NT2/D1 (cell line): ENCODE measurements around the gene TYMP.

Experiments used
- DNase-seq: peaks from one replicate; pipeline ENCODE4 v3.0.0-alpha.2; 2011; ENCODE audit warnings: low read depth, low spot score
- H3K27me3 ChIP-seq: 2 replicates; pipeline ENCODE4 v1.6.0; 2011; ENCODE audit warnings: mild to moderate bottlenecking; ENCODE audit not compliant: insufficient read length, insufficient read depth
- H3K36me3 ChIP-seq: 2 replicates; pipeline ENCODE4 v1.6.1; 2011; ENCODE audit warnings: mild to moderate bottlenecking, low read length, mixed read lengths; ENCODE audit not compliant: insufficient read depth, insufficient read length
- H3K4me1 ChIP-seq: 2 replicates; pipeline ENCODE4 v1.5.1; 2011; ENCODE audit not compliant: insufficient read depth, insufficient read length
- H3K4me3 ChIP-seq: 2 replicates; pipeline ENCODE4 v1.5.1; 2011; ENCODE audit warnings: low read depth; ENCODE audit not compliant: insufficient read length
- H3K9ac ChIP-seq: 2 replicates; pipeline ENCODE4 v1.6.0; 2011; ENCODE audit warnings: low read depth; ENCODE audit not compliant: insufficient read length
- H3K9me3 ChIP-seq: 2 replicates; pipeline ENCODE4 v1.5.1; 2011; ENCODE audit warnings: mild to moderate bottlenecking, low read length; ENCODE audit not compliant: insufficient read depth
- SUZ12 ChIP-seq: IDR thresholded peaks from 2 replicates; pipeline ENCODE4 v1.6.1; 2011; ENCODE audit not compliant: insufficient read length, insufficient read depth; ENCODE audit errors: extremely low read depth
- YY1 ChIP-seq: IDR thresholded peaks from 2 replicates; pipeline ENCODE4 v1.6.1; 2011; ENCODE audit not compliant: insufficient read length, insufficient read depth
- ZNF274 ChIP-seq: IDR thresholded peaks from 2 replicates; pipeline ENCODE4 v1.6.1; 2011; ENCODE audit warnings: mild to moderate bottlenecking, low read depth, low read length

TYMP gene

DNA sequence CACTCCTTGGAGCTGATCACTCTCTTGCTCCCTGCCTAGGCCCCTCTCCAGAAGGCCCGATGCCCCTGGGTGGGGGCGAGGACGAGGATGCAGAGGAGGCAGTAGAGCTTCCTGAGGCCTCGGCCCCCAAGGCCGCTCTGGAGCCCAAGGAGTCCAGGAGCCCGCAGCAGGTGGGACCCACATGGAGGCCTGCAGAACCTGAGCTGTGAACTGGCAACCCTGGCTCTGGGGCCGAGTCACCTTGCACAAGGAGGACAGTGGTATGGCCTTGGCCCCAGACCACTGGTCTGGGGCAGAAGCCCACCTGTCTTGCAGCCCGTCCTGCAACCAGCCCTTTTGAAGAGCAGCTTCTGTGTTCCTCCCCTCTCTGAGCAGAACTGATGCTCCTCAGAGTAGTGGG is 10.7 kb downstream of the TYMP start:
- H3K4me1 ChIP-seq, result peaks cover 2% of the 10 kb centered on the region
- no peak for DNase-seq
- H3K9me3 ChIP-seq, result no peaks in the 10 kb centered on the region
- H3K36me3 ChIP-seq, result peaks cover 82% of the 10 kb centered on the region
- H3K4me3 ChIP-seq, result no peak overlapping the region
- H3K9ac ChIP-seq, result no peak overlapping the region
- H3K27me3 ChIP-seq, result no peaks in the 10 kb centered on the region
- TF ChIP-seq SUZ12 (no peak), ZNF274 (no peak), YY1 (no peak)

- H3K4me1 ChIP-seq, result peaks cover 2% of the 10 kb centered on the region
- DNase-seq, result no peak
- H3K4me3 ChIP-seq, result no peak overlapping the region
- H3K36me3 ChIP-seq, result peaks cover 76% of the 10 kb centered on the region
- H3K9me3 ChIP-seq, result no peaks in the 10 kb centered on the region
- H3K9ac ChIP-seq, result no peak overlapping the region
- H3K27me3 ChIP-seq, result no peaks in the 10 kb centered on the region
- no peak for TF ChIP-seq ZNF274
- TF ChIP-seq YY1, result no peak
- no peak for TF ChIP-seq SUZ12
These were observed 11.2 kb downstream of the TYMP start for GRCh38 chr22:50518606-50519005.

- peaks cover 67% of the 10 kb centered on the region for H3K36me3 ChIP-seq
- H3K9me3 ChIP-seq, result no peaks in the 10 kb centered on the region
These were observed 12.1 kb downstream of the TYMP start for GRCh38 chr22:50517495-50518260.

GRCh38 chr22:50516891-50517290 is 12.9 kb downstream of the TYMP start:
- Histone ChIP-seq H3K9ac (no peak overlapping the region), H3K36me3 (peaks cover 63% of the 10 kb centered on the region), H3K9me3 (no peaks in the 10 kb centered on the region), H3K4me1 (no peaks in the 10 kb centered on the region), H3K4me3 (no peak overlapping the region), H3K27me3 (no peaks in the 10 kb centered on the region)
- no peak for TF ChIP-seq YY1
- TF ChIP-seq SUZ12, result no peak
- TF ChIP-seq ZNF274, result no peak
- DNase-seq, result no peak

More at GRCh38 chr22:50517495-50518260, 12.1 kb downstream of the TYMP start:
- Histone ChIP-seq H3K4me1 (peaks cover under 1% of the 10 kb centered on the region), H3K27me3 (no peaks in the 10 kb centered on the region), H3K4me3 (no peak overlapping the region), H3K9ac (no peak overlapping the region)
- no peak for DNase-seq
- TF ChIP-seq YY1, result no peak
- TF ChIP-seq SUZ12, result no peak
- TF ChIP-seq ZNF274, result no peak

- Histone ChIP-seq H3K27me3 (no peaks in the 10 kb centered on the region), H3K9ac (peak overlapping the region; percentile 50), H3K9me3 (no peaks in the 10 kb centered on the region), H3K36me3 (peaks cover 56% of the 10 kb centered on the region), H3K4me3 (no peak overlapping the region), H3K4me1 (no peaks in the 10 kb centered on the region)
- DNase-seq, result no peak
- TF ChIP-seq YY1 (no peak), SUZ12 (no peak), ZNF274 (no peak)
These were observed 13.7 kb downstream of the TYMP start for GRCh38 chr22:50516068-50516467.

- H3K4me3 ChIP-seq, result no peak overlapping the region
- no peak overlapping the region for H3K9ac ChIP-seq
- H3K4me1 ChIP-seq, result no peaks in the 10 kb centered on the region
- DNase-seq, result no peak
- H3K36me3 ChIP-seq, result peaks cover 40% of the 10 kb centered on the region
- no peaks in the 10 kb centered on the region for H3K9me3 ChIP-seq
- no peaks in the 10 kb centered on the region for H3K27me3 ChIP-seq
- no peak for TF ChIP-seq YY1
- no peak for TF ChIP-seq SUZ12
- TF ChIP-seq ZNF274, result no peak
These were observed 16.6 kb downstream of the TYMP start for GRCh38 chr22:50513175-50513574.

- H3K4me3 ChIP-seq, result peak overlapping the region; percentile 75
- peaks cover 28% of the 10 kb centered on the region for H3K36me3 ChIP-seq
- TF ChIP-seq ZNF274 (no peak), SUZ12 (no peak), YY1 (no peak)
- H3K9me3 ChIP-seq, result no peaks in the 10 kb centered on the region
- no peaks in the 10 kb centered on the region for H3K27me3 ChIP-seq
- peak overlapping the region; percentile 96 for H3K9ac ChIP-seq
- no peak for DNase-seq
- H3K4me1 ChIP-seq, result peaks cover 8% of the 10 kb centered on the region
These were observed 20.9 kb downstream of the TYMP start for GRCh38 chr22:50508897-50509296.
